GM21723 (cell line): Measurements from ENCODE around the gene HMCN2.

Experiments
- ATAC-seq: cut with Tn5 transposase; IDR thresholded peaks from one replicate; pipeline ENCODE4 v1.9.1; 2021; ENCODE audit warnings: mild to moderate bottlenecking, moderate library complexity; ENCODE audit not compliant: unreplicated experiment

The HMCN2 gene

DNA sequence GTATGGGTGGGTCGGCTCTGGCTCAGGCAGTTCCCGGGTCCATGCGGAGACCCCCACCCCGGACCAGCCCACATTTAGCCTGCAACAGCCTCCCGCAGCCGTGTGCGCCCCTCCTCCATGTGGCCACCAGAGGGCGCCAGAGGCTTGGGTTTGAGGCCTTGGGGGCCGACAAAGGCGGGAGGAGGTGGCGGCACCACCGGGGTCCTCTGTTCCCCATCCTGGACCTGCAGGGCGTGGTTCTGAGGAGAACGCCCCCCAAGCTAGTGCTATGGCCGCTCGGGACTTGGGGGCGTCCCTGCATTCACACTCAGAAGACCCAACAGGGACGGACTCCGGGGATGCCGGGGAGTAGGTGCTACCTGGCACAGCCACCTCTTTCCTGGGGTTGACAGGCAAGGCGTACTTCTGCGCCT lies 195.7 kb downstream of the HMCN2 start:
- no peak for ATAC-seq

DNA sequence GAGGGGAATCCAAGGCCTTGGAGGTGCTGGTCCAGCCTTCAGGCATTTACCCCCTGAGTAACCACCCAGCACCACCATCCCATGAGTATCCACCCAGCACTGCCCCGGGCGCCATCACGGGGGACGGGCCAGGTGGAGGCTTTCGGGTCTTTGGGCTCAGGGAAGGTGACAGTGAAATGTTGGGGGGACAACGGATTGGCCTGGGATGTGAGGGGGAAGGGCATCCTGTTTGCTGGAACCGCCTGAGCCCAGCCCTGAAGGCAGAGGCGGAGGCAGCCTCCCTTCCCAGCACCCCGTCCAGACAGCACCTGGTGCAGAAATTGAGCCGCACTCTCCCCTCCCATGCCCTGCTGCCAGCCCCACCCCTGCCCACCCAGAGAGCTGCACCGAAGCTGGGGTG lies 196.2 kb downstream of the HMCN2 start:
- no peak for ATAC-seq

GRCh38 chr9:130462685-130463540 lies 197.4 kb downstream of the HMCN2 start:
- ATAC-seq = no peak

- ATAC-seq = no peak
These were observed 198.5 kb downstream of the HMCN2 start for GRCh38 chr9:130463763-130464745.

DNA sequence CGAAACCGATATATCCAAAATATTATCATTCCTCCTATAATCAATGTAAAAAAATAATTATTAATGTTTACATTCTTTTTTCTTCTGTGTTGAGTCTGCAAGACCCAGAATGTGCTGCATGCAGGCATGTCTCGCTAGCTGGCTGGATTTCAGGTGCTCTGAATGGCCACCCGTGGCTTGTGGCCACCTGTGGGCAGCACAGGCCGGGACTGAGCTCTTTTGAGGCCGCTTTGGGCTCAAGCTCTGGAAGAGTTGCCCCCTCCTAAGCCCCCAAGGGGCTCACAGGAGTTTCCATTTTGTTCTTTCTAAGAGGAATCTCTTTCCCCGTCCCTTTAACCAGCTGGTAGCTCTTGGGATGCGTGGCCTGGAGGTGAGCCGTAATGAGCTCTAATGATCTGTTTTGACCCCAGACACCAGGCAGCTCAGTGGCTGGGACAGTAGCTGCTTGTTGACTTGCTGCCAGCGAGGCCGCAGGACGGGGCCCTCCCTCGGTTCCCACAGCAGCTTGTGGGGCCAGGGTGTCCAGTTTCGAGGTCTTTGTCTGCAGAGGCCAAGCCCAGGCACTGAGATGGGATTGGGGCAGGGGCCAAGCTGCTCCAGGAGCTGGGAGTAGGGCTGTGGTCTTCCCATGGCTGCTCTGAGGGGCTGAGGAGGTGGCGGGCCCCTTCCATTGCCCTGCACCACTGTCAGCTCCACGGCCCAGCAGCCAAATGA lies 200.0 kb downstream of the HMCN2 start:
- no peak for ATAC-seq

DNA sequence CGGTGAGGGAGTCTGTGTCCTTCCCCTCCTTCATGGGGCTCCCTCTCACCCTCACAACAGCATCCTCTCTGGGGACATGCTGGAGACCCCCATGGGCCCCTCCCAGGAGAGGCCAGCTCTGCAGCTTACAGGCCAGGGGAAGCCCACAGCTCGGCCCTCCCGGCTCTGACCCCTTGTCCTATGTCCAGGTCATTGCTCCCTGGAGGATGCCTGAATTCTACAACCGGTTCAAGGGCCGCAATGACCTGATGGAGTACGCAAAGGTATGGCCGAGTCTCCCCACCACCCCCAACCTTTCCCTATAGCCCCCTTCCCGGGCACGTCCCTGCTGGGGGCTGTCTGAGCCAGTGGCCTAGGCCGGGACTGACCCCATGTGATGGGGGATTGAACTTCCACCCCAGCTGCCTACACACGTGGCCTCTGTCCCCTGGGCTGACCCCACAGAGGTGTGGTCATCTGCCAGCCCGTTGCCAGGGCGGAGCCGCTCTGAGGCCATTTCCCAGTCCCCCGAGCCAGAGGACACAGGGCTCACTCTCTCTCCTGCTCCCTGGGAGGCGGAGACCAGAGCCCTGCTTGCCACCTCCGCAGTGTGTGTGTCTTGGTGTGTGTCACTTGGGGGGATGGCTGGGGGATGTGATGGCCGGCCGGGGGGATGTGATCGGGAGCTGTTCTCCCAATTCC lies 201.1 kb downstream of the HMCN2 start:
- no peak for ATAC-seq

- no peak for ATAC-seq
These were observed 201.8 kb downstream of the HMCN2 start for GRCh38 chr9:130467316-130467715.

DNA sequence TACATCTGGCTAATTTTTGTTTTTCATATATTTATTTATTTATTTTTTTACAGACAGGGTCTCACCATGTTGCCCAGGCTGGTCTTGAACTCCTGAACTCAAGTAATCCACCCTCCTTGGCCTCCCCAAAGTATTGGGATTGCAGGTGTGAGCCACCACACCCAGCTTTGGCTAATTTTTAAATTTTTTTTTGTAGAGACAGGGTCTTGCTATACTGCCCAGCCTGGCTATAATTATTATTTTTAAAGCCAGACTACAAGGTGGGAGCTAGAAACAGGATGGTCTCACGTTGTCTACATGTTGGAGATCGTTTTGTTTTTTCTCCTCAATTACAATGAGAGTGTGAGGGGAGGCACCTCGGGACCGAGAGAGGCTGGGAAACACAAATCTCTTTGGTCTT lies 203.0 kb downstream of the HMCN2 start:
- ATAC-seq = no peak

- no peak for ATAC-seq
These were observed 204.7 kb downstream of the HMCN2 start for GRCh38 chr9:130470269-130470668.

DNA sequence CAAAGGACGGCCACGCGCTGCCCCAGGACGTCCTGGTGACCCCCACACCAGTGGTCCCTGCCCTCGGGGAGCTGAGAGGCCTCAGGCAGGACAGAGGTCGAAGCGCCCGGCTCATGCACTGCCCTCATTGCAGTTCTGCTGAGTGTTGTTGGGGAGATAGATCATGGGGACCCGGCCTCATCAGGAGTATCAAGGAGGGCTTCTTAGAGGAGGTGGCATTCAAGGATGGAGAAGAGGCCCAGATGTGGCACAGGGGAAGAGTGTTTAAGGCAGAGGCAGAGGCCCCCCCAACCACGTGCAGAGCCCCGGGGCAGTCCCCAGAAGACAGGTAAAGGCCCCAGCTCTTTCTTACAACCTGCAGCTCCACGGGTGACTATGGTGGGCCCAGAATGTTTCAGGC lies 205.4 kb downstream of the HMCN2 start:
- no peak for ATAC-seq

DNA sequence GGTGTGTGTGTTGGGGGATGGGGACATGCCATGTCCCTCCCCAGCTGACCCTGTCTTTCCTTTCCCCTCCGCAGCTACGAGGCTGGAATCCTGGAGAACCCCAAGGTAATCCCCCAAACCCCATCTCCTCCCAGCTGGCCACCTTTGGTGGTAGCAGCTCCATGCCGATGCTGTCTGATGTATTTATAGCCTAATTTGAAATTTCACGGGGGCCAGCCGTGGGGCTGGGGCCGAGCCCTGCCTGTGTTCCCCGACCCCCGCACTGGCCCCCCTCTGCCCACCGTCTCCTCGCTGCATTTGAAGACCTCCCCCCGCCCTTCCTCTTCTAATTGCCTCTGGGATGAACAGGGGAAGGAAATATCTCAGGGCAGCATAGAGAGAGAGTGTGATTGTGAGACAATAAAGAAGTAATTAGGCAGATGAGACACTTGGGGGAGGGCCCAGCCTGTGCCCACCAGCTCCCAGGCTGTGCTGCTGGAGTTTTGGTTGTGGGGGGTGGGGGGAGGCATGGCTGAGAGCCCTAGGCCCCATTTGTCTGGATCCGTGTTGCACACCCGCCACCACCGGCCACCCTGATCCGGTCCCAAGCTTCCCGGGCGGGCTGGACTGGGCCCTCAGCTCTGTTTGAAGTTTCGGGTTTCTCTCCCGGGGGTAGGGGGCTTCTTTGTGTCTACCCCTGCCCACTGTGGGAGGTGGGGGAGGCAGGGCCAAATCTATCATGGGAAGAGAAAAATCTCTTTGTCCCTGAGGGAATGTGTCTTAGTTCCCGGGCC lies 206.0 kb downstream of the HMCN2 start:
- ATAC-seq = no peak

DNA sequence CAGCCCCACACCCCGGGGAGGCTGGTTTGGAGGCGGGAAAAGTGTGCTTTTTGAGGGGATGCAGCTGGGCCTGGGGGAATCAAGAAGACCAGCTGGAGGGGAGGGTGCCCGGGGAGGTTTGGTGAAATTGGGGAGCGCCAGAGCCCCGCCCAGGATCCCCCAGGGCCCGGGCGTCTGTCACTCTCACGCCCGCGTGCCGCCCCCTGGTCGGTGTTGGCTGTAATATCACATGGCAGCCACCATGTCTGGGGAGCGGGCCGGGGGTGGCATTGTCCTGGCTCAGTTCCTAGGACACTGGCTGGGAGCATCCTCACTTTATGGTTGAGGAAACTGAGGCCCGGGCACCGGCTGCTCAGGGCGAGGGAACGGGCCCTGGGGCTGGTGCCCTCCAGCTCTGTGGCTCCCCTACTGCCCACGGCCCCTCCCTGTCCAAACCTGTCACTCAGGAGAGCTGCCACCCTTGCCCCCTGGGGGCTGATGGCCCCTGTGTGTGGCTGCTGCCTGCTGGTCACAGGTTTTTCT lies 206.7 kb downstream of the HMCN2 start:
- no peak for ATAC-seq

DNA sequence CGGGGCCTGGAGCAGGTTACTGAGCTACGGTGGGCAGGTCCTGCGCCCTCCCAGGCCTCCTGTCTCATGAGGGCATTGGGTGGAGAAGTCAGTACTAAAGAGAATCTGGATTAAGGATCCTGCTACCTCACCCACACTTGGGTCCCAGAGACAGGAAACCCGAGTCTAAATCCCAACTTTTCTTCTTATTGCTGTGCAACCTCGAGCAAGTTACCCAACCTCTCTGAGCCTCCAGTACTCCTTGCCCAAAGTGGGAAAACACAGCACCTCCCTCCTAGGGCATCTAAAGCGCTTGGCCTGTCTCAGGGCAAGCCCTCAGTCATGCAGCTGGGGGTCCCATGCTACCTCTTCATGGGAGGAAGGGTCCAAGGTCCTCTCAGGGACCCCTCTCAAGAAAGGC lies 207.4 kb downstream of the HMCN2 start:
- no peak for ATAC-seq

DNA sequence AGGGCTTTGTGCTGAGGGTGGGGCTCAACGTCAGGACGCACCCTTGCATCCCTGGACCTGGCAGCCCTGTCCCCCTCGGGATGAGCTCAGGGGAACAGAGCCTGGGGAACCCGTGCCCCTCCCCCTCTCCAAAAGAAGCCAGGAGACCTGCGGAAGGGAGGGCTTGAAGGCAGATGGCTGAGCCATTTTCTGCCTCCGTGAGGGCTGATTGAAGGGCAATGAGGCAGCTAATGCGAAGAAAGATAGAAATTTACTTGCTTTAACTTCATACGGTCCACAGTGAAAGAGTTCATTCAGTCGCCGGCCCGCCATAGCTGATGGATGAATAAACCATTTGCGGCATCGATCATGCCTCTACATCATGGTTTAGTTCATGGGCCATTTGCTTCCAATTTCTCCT lies 208.0 kb downstream of the HMCN2 start:
- no peak for ATAC-seq

DNA sequence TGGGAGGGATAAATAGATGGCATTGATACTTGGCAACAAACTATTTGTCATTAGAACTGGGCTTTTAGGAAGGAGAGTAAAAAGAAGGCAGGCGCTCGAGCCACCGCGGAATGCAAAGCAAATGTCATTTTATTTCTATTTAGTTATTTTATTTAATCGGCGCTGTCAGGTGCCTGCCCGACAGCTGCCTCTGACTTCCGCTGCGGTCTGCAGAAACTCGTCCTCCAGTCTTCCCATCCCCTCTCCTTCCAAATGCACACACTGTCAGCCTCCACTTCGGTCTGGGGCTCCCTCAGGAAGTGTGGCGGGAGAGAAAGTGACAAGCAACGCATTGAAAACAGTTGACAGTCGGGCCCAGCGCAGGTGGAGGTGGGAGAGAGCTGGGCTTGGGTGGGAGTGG lies 208.5 kb downstream of the HMCN2 start:
- ATAC-seq = no peak

DNA sequence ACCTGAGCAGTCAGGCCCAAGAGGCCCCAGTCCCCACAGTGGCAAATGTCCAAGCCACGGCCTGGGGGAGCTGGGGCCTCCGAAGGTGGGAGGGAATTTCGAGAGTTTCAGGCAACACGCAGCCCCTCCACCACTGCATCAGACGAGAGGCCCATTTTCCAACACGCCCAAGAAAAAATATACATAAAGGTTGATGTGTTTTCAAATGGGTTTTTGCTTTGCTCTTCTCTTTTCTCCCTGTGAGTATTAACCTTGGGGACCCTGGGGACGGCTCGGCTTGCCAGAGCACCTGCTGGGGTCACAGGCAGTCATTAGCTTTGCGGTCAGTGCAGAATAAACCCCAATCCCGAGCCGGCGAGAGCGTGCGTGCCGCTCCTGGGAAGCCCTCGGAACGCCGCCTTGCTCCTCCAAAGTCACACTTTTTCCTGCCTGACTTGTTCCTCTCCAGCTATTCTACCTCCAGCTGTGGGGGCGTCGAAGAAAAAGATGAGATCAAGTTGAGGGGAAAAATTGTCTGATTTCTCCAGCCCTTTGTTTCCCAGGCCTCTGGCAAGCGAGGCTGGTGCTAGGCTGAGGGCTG lies 210.7 kb downstream of the HMCN2 start:
- no peak for ATAC-seq

DNA sequence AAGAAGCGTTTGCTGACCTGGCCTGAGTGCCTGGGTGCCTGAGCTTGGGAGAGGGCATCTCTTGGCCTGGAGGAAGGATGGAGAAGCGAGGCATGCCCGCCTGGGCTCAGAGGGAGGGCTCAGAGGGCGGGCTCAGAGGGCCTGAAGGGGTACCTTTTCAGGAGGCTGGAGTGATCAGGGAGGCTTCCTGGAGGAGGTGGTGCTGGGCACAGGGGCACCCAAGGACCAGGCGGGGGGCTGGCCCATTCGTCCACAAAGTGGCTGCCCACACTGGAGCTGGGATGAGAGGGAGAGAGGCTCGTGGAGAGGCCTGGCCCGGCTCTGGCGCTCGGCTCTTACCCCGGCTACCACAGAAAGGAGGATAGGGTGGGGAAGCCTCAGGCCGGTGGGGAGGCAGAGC lies 212.0 kb downstream of the HMCN2 start:
- no peak for ATAC-seq

DNA sequence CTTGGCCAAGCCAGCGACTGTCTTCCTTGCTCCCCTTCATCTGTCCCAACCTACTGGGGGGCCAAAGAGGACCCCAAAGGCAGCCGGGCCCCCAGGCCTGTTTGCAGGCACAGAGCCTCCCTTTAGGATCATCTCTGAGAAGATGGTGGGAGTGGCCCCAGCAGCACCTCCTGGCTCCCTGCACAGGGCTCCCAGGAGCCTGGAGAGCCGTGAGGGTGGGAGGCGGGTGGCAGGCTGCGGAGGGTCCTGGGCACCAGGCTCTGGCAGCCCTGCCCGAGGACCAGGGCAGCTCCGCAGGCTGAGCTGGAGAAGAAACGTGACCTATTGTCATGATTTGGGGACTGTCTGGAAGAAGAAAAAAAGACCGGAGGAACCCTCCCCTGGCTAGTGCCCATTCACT lies 212.6 kb downstream of the HMCN2 start:
- no peak for ATAC-seq
